GM18870 (cell line): ENCODE data around the gene NEU2.

ENCODE experiments used
- ATAC-seq: cut with Tn5 transposase; IDR thresholded peaks from one replicate; pipeline ENCODE4 v1.9.1; 2021; ENCODE audit warnings: moderate library complexity; ENCODE audit not compliant: unreplicated experiment

NEU2 gene

DNA sequence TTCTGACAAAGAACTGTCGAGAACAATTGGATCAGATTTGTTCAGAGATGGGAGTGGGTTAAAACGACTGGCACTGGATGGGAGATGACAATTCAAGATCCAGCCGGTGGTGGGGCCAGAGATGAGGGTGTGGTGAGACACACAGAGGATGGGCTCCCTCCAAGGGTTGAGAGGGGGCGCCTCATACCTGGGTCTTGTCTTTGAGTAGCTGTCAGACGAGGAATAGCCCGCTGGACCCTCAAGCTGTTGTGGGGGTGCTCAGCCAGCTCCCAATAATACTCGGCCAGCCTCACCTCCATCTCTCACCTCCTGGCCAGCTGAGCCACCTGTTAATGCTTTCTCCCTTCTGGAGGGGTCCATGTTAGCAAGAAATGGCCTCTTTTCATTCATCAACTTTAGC is 41.6 kb downstream of the NEU2 start:
- no peak for ATAC-seq

DNA sequence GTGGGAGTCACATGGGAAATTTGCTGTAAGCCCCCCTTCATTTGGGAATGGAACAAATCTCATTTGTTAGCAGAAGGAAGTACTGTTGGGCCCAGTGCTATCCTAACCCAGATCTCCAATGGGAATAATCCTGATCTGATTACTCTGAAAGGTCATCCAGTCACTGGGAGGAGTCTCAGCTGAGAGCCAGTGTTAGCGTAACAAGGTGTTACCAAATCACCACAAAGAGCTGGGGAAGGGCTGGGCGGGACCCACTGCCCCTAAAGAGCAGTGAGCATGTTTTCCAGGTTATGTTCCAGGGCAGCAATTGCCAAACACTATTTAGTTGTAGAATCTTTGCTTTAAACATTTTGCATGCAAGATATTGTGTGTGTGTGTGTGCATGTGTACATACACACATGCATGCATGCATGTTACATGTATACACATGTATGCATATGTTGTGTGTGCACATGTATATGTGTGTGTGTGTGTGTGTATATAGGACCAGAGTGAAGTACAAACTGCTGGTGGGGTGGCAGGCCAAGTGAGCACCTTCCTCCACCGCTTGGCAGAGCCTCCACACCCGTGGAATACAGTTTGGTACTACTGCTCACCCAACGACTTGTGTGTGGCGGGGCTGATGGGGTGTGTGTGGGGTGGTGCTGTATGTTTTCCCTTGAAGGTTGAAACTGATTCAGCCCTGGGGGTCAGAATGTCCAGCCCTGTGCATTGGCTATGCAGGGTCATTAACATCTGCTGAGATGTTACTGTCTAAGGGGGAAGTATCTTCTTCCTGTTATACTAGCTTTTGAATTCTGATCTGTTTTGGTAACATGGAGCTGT is 42.9 kb downstream of the NEU2 start:
- peak; percentile 24 for ATAC-seq

DNA sequence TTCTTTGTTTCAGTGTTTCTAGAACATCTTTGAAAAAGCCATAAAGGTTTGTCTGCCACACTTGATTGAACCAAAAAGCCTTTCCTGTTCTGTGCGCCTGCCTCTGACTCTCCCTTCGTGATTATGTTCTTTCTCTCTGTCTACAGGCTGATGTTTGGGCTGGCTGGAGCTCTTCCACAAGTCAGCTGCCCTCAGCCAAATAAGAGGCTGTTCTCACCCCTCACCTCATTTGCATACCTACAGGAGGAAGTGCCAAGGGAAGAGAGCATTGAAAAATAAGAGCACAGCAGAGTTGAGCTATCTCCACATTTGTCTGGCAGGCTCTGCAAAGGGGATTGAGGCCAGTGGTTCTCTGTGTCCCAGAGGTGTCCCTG is 43.5 kb downstream of the NEU2 start:
- ATAC-seq: peak; percentile 44

DNA sequence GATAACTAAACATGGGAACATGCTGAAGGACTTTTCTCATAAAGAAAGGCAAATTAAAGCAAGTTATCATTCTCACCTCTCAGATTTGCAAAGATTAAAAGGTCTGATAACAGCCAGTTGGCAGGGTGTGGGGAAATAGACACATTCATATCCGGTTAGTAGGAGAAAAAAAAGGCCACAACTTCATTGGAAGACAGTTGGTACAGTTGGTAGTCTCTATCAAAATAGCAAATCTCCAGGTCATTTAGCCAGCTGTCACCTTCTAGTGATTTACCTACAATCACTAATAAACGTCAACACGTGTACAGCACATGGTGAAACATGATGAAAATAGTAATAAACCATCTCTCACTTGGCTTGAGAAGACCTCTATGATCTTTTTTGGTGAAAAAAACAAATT is 44.3 kb downstream of the NEU2 start:
- ATAC-seq: no peak

DNA sequence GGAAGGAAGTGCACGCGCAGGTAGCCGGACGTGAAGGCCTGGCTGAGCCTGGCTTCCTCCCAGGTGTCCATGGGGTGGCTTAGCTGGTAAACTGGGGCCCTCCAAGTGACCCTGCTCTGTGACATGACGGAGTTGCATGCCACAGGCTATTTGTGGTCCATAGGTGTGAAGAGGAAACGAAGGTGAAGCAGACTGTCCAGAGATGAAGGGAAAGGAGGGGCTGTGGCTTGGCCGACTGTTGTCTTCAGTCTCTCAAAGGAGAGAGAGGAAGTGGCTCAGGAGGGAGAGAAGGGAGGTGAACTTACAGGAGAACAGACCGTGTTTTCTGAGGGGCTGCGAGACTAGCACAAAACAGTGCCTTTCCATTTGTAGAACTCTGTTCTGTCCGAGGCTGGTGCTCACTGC is 47.0 kb downstream of the NEU2 start:
- peak; percentile 30 for ATAC-seq

DNA sequence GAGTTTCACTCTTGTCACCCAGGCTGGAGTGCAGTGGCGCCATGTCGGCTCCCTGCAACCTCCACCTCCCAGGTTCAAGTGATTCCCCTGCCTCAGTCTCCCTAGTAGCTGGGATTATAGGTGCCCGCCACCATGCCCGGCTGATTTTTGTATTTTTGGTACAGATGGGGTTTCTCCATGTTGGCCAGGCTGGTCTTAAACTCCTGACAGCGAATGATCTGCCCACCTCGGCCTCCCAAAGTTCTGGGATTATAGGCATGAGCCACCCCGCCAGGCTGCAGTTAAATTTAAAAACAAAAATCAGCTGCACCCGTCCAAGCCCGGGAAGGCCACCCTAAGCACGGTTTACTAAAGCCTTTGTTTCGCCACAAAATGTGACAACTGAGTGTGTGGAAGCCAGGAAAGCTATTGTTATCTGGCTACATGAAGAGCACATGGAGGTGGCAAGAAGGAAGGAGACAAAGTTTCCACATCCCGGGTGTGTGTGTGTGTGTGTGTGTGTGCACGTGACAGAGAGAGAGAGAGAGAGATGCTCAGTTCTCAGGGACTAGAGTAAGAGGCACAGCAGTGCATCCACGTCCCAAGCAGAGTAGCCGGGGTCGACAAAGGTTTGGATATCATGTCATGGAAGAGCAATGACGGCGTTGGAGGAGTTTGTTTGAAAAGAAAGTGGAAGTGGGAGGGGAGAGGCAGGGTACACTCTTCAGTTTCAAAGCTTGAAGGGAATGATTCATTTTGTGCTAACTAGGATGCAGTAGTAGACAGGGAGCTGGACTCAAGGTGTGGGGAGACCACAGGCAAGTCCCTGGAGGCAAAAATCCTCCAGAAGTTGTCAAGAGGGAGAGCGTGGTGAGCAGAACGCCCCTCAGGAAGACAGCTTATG is 47.7 kb downstream of the NEU2 start:
- no peak for ATAC-seq

DNA sequence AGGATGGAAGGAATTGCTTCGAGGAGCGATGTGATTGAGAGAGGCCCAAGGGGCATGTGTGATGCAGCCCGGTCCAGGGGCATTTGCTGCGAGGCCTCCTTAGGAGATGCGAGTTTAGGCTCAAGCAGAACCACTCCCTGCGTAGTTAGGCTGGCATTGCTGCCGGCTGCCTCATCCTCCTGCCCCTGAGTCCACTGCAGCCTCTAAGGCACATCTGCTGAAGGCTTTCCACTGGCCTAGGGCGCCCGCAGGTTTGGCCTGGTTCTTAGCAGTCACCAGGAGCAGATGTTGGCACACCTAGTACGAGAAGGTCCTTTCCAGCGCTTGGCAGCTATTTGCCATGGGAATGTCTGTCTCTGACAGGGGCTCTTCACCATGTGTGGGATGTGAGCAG is 48.4 kb downstream of the NEU2 start:
- no peak for ATAC-seq

DNA sequence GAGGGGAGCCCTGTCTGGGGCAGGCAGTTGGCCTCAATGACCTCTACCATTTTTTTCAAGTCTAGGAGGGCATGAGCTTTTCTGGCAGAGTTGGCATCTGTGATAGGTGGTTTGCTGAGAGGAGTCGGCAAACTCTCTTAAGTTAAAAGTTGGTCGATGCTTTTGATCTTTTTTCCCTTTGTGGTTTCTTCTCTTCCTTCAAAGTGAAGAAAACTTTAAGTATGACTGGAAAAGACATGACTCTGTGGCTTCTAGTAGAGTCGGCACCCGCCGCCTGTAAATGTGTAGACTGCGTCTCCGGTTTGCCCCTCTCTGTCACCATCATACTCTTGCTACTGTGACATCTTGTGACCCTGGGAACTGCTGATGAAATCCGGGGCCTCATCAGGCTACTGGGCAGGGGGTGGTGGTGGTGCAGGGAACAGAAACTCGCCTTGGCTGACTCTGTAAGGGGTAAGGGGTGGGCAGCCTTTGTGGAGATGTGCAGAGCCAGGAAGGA is 48.8 kb downstream of the NEU2 start:
- no peak for ATAC-seq

DNA sequence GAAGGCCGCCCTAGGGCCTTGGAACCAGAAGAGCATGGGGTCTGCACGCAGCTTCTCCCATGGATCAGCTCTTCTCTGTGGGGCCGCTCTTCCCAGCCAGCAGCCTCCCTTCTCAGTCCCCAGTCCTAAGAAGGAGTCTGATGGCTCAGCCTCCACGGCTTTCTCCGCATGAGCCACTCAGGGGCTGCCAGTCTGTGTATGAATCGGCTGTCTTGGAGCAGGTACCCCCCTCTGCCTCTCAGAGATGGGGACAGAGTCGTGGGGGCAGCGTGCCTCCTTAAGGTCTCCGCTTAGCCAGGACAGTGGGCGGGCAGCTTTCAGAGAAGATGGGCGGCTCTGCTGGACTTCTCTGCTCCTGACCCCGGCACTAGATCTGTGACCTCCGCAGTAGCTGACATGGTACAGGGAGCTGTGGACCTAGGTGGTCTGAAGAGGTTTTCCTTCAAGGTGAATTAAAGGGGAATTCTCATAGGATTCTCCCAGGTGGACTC is 49.3 kb downstream of the NEU2 start:
- ATAC-seq: no peak

DNA sequence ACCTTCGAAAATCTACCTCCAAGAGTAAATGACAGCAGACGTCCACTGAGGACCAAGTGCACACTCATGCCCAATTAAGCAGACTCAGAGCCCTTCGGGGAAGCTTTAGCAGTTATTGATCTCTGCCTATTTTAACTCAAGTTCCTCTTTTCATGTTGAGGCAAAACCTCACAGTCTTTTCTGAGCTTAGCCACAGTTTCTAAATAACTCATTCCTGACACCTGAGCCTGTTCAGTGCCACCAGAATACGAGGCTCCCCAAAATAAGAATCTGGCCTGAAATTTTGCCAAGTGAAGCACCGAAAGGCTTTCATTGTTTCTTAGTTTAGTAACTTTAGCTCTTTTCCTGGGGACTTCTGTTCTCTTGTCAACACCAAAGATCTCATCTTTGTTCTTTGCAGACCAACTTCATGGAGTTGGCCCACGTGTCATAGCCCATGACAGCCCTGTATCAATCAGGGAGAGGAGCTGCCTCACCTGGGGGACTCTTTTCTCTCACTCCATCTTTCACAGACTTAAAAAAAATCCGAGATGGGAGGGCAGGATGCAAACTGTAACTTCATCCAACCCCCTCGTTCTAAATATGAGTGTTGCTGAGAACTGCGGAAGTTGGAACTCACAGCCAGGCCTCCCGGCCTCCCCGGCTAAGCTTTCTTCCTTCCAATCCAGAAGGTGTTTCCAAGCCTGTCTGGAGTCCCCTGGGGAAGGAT is 49.9 kb downstream of the NEU2 start:
- ATAC-seq: peak; percentile 48

DNA sequence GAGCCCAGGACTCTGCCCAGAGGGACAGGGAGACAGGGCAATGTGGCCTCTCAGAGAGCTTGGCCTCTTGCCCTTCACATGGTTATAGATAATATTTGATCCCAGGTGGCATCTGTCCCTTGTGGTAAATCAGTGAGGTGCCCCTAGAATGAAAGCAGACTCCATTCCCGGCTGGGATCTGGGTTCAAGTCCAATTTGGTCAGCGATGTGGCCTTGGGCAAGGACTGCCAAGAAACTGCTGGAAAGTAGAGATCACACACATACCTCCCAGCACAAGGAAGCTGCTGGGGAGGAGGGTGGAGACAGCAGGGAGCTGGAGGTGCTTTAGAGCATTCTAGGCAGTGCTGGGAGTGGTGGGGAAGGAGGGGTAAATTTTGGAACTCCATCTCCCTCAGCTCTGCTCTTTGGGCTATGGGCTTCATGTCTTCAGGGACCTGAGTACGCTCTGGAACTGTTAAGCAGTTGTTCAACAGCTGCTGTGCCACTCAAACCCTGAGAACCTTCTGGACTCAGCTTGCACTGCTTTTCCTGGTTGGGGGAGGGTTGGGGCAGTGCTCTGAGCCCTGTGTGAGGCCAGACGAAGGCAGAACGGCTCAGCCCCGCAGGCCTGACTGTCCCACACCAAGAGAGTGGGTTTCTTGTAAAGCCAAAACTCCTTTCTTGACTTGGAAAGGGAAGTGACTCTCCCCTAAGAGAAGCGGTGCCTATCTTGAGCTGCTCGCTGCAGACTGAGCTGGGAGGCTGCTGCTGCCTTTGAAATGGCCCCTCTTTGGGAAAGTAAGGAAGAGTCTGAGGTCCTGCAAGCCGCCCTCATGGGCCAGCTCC is 50.7 kb downstream of the NEU2 start:
- no peak for ATAC-seq

DNA sequence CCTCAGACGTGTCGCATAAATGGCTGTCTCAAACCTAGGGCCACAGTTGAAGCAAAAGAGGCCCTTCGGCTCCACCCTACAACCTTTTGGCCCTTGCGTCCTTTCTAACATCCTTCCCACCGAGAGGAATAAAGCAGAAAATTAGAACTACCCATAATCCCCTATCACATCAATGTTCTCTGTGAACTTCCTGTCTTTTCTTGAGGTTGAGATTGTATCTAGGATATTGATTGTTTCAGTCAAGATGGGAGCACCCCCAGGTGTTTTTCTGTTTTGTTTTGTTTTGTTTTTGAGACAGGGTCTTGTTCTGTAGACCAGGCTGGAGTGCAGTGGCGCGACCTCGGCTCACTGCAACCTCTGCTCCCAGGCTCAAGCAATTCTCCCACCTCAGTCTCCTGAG is 51.3 kb downstream of the NEU2 start:
- ATAC-seq: no peak

DNA sequence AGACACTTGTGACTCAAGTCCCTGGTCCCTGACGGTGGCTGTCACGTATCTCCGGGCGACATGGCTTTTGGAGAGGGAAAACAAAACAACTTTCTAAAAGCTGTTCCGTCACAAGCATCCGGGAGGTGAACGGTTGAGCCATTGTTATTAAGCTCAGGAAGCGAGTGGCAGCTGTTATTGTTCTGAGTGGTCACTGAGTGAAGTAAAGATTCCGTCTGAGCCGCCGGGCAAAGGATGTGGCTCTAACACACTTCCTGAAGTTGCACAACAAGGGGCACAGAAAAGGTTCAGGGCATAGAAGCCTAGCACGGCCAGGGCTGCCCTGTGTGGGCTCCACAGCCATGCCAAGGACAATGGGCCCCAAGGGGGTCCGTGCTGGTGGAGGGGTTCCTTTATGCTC is 52.0 kb downstream of the NEU2 start:
- no peak for ATAC-seq
